Duodenal mucosa (tissue), 2 donors: Measurements from ENCODE around the gene A4GNT.

Experiments
- H3K27ac ChIP-seq: one replicate; pipeline ENCODE4 v1.7.0; 2013; ENCODE audit warnings: low read depth, low read length
- H3K27me3 ChIP-seq, 2 donors: one replicate each; pipeline ENCODE4 v1.7.0; 2013; ENCODE audit warnings: low read length in 2 of 2, control low read depth in 1 of 2; ENCODE audit not compliant: insufficient read depth in 2 of 2, control insufficient read depth in 1 of 2
- H3K36me3 ChIP-seq, 2 donors: one replicate each; pipeline ENCODE4 v1.7.0; 2013; ENCODE audit warnings: low read length in 2 of 2, control low read depth in 1 of 2; ENCODE audit not compliant: insufficient read depth in 2 of 2, control insufficient read depth in 1 of 2
- H3K4me1 ChIP-seq, 2 donors: one replicate each; pipeline ENCODE4 v1.7.0; 2013; ENCODE audit warnings: low read length in 2 of 2, control low read depth in 1 of 2; ENCODE audit not compliant: insufficient read depth in 2 of 2, control insufficient read depth in 1 of 2
- H3K4me3 ChIP-seq, 2 donors: one replicate each; pipeline ENCODE4 v1.7.0; 2013; ENCODE audit warnings: low read length in 2 of 2, low read depth in 1 of 2
- H3K9ac ChIP-seq, 2 donors: one replicate each; pipeline ENCODE4 v1.7.0; 2013; ENCODE audit warnings: low read length in 2 of 2, low read depth in 1 of 2
- H3K9me3 ChIP-seq, 2 donors: one replicate each; pipeline ENCODE4 v1.7.0; 2013; ENCODE audit warnings: low read length in 2 of 2, control low read depth in 1 of 2; ENCODE audit not compliant: control insufficient read depth in 1 of 2

The A4GNT gene

GRCh38 chr3:138081371-138082084, 50.7 kb downstream of the A4GNT start:
- Histone ChIP-seq H3K9ac (no peak overlapping the region), H3K36me3 (peaks cover 0 to 7% of the 10 kb centered on the region in 2 donors), H3K9me3 (no peaks in the 10 kb centered on the region), H3K4me3 (no peak overlapping the region), H3K27ac (no peak overlapping the region), H3K27me3 (no peaks in the 10 kb centered on the region), H3K4me1 (peaks cover 8 to 10% of the 10 kb centered on the region in 2 donors)

DNA sequence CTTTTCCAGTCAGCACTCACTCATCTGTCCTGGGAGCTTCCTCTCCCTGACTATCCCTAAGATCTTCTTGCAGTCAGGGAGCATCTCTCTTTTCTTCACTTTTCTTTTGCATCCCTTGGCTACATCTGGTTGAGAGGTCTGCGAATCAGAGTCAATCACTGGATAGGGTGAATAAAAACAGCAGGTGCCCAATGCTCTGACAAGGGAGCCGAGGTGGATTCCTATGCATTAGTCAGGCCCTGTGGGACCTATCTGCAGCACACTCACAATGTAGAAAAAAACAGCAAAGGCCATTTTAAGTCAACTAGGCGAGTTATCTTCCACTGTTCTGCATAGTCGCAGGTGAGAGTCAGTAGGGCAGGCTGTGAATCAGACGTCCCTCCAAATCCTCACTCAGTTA, 52.3 kb downstream of the A4GNT start:
- Histone ChIP-seq H3K4me1 (peaks cover 8 to 10% of the 10 kb centered on the region in 2 donors), H3K27ac (no peak overlapping the region), H3K36me3 (peaks cover 0 to 7% of the 10 kb centered on the region in 2 donors), H3K9ac (no peak overlapping the region), H3K9me3 (no peaks in the 10 kb centered on the region), H3K4me3 (no peak overlapping the region), H3K27me3 (no peaks in the 10 kb centered on the region)

DNA sequence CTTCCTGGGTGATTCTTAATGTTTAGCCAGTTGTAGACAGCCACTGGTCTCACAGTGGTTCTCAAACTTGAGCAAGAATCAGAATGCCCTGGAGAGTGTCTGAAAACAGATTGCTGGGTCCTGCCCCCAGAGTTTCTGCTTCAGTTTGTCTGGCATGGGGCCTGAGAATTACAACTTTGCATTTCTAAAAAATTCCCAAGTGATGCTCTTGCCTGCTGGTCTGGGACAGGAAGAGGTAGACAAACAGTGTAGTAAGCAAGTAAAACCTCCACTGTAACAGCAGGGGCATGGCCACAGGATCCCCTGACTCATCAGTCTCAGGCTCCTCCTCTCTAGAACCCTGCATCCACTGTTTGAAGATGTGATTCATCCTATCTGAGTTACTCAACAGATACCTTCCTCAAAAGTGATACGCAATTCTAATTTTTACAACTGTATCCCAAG, 53.3 kb downstream of the A4GNT start:
- Histone ChIP-seq H3K9ac (no peak overlapping the region), H3K4me1 (peaks cover 8 to 9% of the 10 kb centered on the region in 2 donors), H3K27me3 (no peaks in the 10 kb centered on the region), H3K36me3 (peaks cover 0 to 4% of the 10 kb centered on the region in 2 donors), H3K4me3 (no peak overlapping the region), H3K9me3 (no peaks in the 10 kb centered on the region), H3K27ac (no peak overlapping the region)

DNA sequence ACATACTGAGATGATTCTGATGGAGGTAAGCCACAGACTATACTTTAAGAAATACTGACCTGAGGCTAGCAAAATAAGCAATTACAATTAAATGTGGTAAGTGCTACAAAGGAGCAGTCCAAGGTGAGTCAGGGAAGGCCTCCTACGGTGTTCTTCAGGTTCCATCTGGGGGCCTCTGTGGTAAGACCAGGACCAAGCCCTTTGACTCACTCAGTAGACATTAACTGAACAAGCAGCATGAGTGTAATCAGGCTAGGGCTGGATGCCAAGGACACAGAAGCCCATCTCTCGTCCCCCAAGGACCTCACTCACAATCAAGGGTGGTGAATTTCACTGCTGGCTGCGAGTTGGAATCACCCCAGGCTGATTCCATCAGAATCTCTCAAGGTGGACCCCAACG, 54.1 kb downstream of the A4GNT start:
- Histone ChIP-seq H3K4me1 (peaks cover 2 to 6% of the 10 kb centered on the region in 2 donors), H3K36me3 (no peaks in the 10 kb centered on the region), H3K27me3 (no peaks in the 10 kb centered on the region)

More for the DNA sequence above, 54.1 kb downstream of the A4GNT start:
- Histone ChIP-seq H3K4me3 (no peak overlapping the region), H3K9me3 (no peaks in the 10 kb centered on the region), H3K27ac (no peak overlapping the region), H3K9ac (no peak overlapping the region)
